ENCODE results near the gene ARHGEF7.

ARHGEF7 gene

DNA sequence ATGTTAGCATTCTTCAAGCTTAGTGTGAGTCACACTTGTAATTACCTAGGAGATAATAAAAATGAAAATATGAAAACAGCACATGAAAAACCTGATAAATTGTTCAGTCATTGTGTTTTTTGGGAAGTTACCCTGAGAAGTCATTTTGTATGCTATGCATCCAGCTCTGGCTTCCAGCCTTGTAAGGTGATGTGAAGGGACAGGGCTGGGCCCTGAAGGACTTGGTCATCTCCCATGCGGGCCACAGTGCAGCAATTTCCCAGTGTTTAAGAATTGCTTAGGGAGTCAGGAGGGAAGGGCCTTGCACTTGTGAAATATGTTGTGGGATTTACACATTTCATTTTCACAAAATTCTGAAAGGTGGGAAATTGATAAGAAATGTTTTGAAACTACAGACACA lies 41.3 kb downstream of the ARHGEF7 start:
- Histone ChIP-seq H4K20me1 (ENCODE audit: low read depth, low read length) (peaks cover 6% of the 10 kb centered on the region; the same call in 1 of the 2 replicates), H3K36me3 (ENCODE audit: low read length) (peaks cover 15% of the 10 kb centered on the region), H3K4me2 (ENCODE audit: low read depth, low read length, poor library complexity, severe bottlenecking) (no peak overlapping the region), H3K9me3 (ENCODE audit: insufficient read depth, low read length) (no peaks in the 10 kb centered on the region), H3F3A (ENCODE audit: insufficient read depth) (peaks cover 6% of the 10 kb centered on the region; the same call in 1 of the 2 replicates), H3K9me2 (replicated peaks; ENCODE audit: insufficient read depth, low read length) (no peaks in the 10 kb centered on the region), H3K9ac (ENCODE audit: low read length) (no peak overlapping the region), H2AFZ (ENCODE audit: low read depth, low read length, severe bottlenecking) (no peak overlapping the region), H3K27ac (ENCODE audit: low read depth, low read length) (no peak overlapping the region), H3K4me3 (ENCODE audit: insufficient read depth, low read length, poor library complexity, severe bottlenecking) (no peak overlapping the region), H3K27me3 (ENCODE audit: low read length) (no peaks in the 10 kb centered on the region), H3K79me2 (ENCODE audit: insufficient read depth, low read length) (peaks cover 73% of the 10 kb centered on the region)
- no peak for TF ChIP-seq EZH2phosphoT487 (conservative IDR thresholded peaks at IDR 0.05; ENCODE audit: low read length)
- TF ChIP-seq, protein P1, sequence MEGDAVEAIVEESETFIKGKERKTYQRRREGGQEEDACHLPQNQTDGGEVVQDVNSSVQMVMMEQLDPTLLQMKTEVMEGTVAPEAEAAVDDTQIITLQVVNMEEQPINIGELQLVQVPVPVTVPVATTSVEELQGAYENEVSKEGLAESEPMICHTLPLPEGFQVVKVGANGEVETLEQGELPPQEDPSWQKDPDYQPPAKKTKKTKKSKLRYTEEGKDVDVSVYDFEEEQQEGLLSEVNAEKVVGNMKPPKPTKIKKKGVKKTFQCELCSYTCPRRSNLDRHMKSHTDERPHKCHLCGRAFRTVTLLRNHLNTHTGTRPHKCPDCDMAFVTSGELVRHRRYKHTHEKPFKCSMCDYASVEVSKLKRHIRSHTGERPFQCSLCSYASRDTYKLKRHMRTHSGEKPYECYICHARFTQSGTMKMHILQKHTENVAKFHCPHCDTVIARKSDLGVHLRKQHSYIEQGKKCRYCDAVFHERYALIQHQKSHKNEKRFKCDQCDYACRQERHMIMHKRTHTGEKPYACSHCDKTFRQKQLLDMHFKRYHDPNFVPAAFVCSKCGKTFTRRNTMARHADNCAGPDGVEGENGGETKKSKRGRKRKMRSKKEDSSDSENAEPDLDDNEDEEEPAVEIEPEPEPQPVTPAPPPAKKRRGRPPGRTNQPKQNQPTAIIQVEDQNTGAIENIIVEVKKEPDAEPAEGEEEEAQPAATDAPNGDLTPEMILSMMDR (IDR thresholded peaks at IDR 0.05; ENCODE audit: insufficient read depth, low read length, poor library complexity, severe bottlenecking), result no peak

DNA sequence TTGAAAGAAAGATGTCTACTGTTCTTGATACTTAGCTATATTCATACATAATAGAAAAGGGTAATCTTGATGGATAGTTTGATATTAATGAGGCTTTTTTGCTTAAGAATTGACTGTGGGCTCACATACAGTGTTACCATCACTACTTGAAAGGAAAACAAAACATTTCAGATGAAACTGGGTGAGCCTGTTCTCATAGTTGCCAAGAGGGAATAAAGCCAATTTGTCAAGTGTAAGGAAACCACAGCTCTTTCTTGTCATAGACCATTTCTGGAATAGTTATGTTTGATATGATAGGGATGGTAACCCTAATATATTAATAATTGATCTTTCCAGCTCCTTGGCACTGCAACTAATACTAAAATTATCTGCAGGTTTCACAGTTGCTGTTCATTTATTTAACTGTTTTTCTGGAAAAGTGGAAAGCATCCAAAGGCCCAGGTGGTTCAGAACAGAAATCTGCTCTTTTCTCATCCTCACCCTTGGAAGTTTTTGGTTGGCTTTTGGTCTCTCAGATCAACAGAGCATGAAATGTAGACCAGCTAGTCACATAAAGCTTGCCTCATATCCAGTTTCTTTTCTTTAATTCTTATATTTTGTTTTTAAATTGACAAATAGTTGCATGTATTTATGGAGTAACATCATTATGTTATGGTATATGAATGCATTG lies 43.2 kb downstream of the ARHGEF7 start:
- peaks cover 92% of the 10 kb centered on the region for H3K79me2 ChIP-seq (ENCODE audit: insufficient read depth, low read length)
- H3K4me2 ChIP-seq (ENCODE audit: low read depth, low read length, poor library complexity, severe bottlenecking), result no peak overlapping the region
- H3K27ac ChIP-seq (ENCODE audit: low read depth, low read length), result no peak overlapping the region
- H3K27me3 ChIP-seq (ENCODE audit: low read length), result no peaks in the 10 kb centered on the region
- no peaks in the 10 kb centered on the region for H3K9me2 ChIP-seq (replicated peaks; ENCODE audit: insufficient read depth, low read length)
- H3F3A ChIP-seq (ENCODE audit: insufficient read depth), result no peaks in the 10 kb centered on the region
- H3K9ac ChIP-seq (ENCODE audit: low read length), result no peak overlapping the region
- no peaks in the 10 kb centered on the region for H3K9me3 ChIP-seq (ENCODE audit: insufficient read depth, low read length)
- no peak overlapping the region for H3K4me3 ChIP-seq (ENCODE audit: insufficient read depth, low read length, poor library complexity, severe bottlenecking)
- TF ChIP-seq, protein P1 (IDR thresholded peaks at IDR 0.05; ENCODE audit: insufficient read depth, low read length, poor library complexity, severe bottlenecking), result no peak
- TF ChIP-seq EZH2phosphoT487 (conservative IDR thresholded peaks at IDR 0.05; ENCODE audit: low read length), result no peak
- H4K20me1 ChIP-seq (ENCODE audit: low read depth, low read length), result peaks cover 6% of the 10 kb centered on the region; the same call in 1 of the 2 replicates
- H2AFZ ChIP-seq (ENCODE audit: low read depth, low read length, severe bottlenecking), result no peak overlapping the region
- peaks cover 15% of the 10 kb centered on the region for H3K36me3 ChIP-seq (ENCODE audit: low read length)

DNA sequence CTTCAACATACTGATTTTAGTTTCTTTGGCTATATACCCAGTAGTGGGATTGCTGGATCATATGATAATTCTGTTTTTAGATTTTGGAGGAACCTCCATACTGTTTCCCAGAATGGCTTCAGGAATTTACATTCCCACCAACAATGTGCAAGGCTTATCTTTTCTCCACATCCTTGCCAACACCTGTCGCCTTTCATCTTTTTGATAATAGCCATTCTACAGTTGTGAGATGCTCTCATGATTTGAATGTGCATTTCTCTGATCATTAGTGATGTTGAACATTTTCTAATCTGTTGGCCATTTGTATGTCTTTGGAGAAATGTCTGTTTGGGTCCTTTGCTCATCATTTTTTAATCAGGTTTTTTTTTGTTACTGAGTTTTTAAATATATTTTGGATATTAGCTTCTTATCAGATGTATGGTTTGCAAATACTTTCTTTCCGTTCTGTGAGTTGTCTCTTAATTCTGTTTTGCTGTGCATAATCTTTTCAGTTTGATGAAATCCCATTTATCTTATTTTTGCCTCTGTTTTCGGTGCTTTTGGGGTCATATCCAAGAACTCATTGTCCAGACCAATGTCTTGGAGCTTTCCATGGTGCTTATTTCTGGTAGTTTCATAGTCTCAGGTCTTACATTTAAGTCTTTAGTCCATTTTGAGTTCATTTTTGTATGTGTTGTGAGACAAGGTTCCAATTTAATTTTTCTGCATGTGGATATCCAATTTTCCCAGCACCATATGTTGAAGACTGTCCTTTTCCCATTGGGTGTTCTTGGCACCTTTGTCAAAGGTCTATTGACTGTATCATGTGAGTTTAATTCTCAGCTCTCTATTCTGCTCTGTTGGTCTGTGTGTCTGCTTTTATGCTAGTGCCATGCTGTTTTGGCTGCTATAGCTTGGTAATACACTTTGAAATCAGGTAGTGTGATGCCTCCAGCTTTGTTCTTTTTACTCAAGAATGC lies 44.5 kb downstream of the ARHGEF7 start:
- H3K79me2 ChIP-seq (ENCODE audit: insufficient read depth, low read length), result peaks cover 97% of the 10 kb centered on the region
- TF ChIP-seq, protein P1 (IDR thresholded peaks at IDR 0.05; ENCODE audit: insufficient read depth, low read length, poor library complexity, severe bottlenecking), result no peak
- no peak for TF ChIP-seq EZH2phosphoT487 (conservative IDR thresholded peaks at IDR 0.05; ENCODE audit: low read length)
- H3F3A ChIP-seq (ENCODE audit: insufficient read depth), result no peaks in the 10 kb centered on the region
- no peak overlapping the region for H3K9ac ChIP-seq (ENCODE audit: low read length)
- no peaks in the 10 kb centered on the region for H3K9me2 ChIP-seq (replicated peaks; ENCODE audit: insufficient read depth, low read length)
- no peak overlapping the region for H3K4me2 ChIP-seq (ENCODE audit: low read depth, low read length, poor library complexity, severe bottlenecking)
- no peaks in the 10 kb centered on the region for H3K9me3 ChIP-seq (ENCODE audit: insufficient read depth, low read length)
- H3K27ac ChIP-seq (ENCODE audit: low read depth, low read length), result no peak overlapping the region
- H3K36me3 ChIP-seq (ENCODE audit: low read length), result peaks cover 15% of the 10 kb centered on the region
- H3K4me3 ChIP-seq (ENCODE audit: insufficient read depth, low read length, poor library complexity, severe bottlenecking), result no peak overlapping the region
- no peaks in the 10 kb centered on the region for H3K27me3 ChIP-seq (ENCODE audit: low read length)
- H4K20me1 ChIP-seq (ENCODE audit: low read depth, low read length), result peaks cover 11% of the 10 kb centered on the region; the same call in 1 of the 2 replicates
- no peak overlapping the region for H2AFZ ChIP-seq (ENCODE audit: low read depth, low read length, severe bottlenecking)

Data from SU-DHL-6 (cell line).